Parathyroid adenoma (tissue), 2 donors: Measurements from ENCODE around the gene CSNK2A1.
A peak's percentile ranks its signal among the peaks of the same experiment; 100 is the strongest.

Experiments used
- H2AFZ ChIP-seq: fragments of 300-600 bp; sonication (generic); one replicate; pipeline ENCODE4 v1.7.0; 2017; ENCODE audit warnings: antibody characterized with exemption, mild to moderate bottlenecking
- H3K27ac ChIP-seq: fragments of 300-600 bp; sonication (generic); one replicate; pipeline ENCODE4 v1.7.0; 2017
- H3K27me3 ChIP-seq: fragments of 300-600 bp; sonication (generic); one replicate; pipeline ENCODE4 v1.7.0; 2017; ENCODE audit warnings: low read length; ENCODE audit not compliant: control insufficient read depth, insufficient read depth
- H3K36me3 ChIP-seq: fragments of 300-600 bp; sonication (generic); one replicate; pipeline ENCODE4 v1.7.0; 2017; ENCODE audit warnings: low read length; ENCODE audit not compliant: control insufficient read depth, insufficient read depth
- H3K4me1 ChIP-seq: fragments of 300-600 bp; sonication (generic); one replicate; pipeline ENCODE4 v1.7.0; 2017; ENCODE audit warnings: control low read depth
- H3K4me2 ChIP-seq: fragments of 300-600 bp; sonication (generic); one replicate; pipeline ENCODE4 v1.7.0; 2017; ENCODE audit warnings: low read length
- H3K4me3 ChIP-seq: fragments of 300-600 bp; sonication (generic); one replicate; pipeline ENCODE4 v1.7.0; 2017; ENCODE audit warnings: low read depth, low read length
- H3K79me2 ChIP-seq: fragments of 300-600 bp; sonication (generic); one replicate; pipeline ENCODE4 v1.7.0; 2017; ENCODE audit warnings: control low read depth
- H3K9ac ChIP-seq: fragments of 300-600 bp; sonication (generic); one replicate; pipeline ENCODE4 v1.7.0; 2017; ENCODE audit warnings: mild to moderate bottlenecking
- H3K9me3 ChIP-seq: fragments of 300-600 bp; sonication (generic); one replicate; pipeline ENCODE4 v1.7.0; 2017; ENCODE audit warnings: low read length; ENCODE audit not compliant: control insufficient read depth
- CTCF ChIP-seq: fragments of 300-600 bp; sonication (generic); IDR thresholded peaks from one replicate; pipeline ENCODE4 v1.7.0; 2017; ENCODE audit warnings: antibody characterized with exemption, mild to moderate bottlenecking
- donor health status: primary hyperparathyroidism.

The CSNK2A1 gene

GRCh38 chr20:544153-544725, 649 bp upstream of the CSNK2A1 start:
- no peak for TF ChIP-seq CTCF
- Histone ChIP-seq H3K4me2 (peak overlapping the region; percentile 72), H3K27ac (peak overlapping the region; percentile 97), H3K9me3 (no peaks in the 10 kb centered on the region), H3K27me3 (no peaks in the 10 kb centered on the region), H3K9ac (no peak overlapping the region), H3K4me3 (peak overlapping the region; percentile 87), H2AFZ (peak overlapping the region; percentile 96), H3K79me2 (peaks cover 38% of the 10 kb centered on the region), H3K36me3 (no peaks in the 10 kb centered on the region), H3K4me1 (peaks cover 8% of the 10 kb centered on the region)

- no peaks in the 10 kb centered on the region for H3K36me3 ChIP-seq
These were observed 717 bp downstream of the CSNK2A1 start for GRCh38 chr20:542777-543368.

GRCh38 chr20:540391-541201, 3.0 kb downstream of the CSNK2A1 start:
- H2AFZ ChIP-seq: no peak overlapping the region
- no peak overlapping the region for H3K4me2 ChIP-seq
- H3K4me1 ChIP-seq: peaks cover 20% of the 10 kb centered on the region
- H3K36me3 ChIP-seq: no peaks in the 10 kb centered on the region
- no peak overlapping the region for H3K4me3 ChIP-seq
- no peaks in the 10 kb centered on the region for H3K9me3 ChIP-seq
- H3K27ac ChIP-seq: no peak overlapping the region
- TF ChIP-seq CTCF: no peak
- no peak overlapping the region for H3K9ac ChIP-seq
- peaks cover 62% of the 10 kb centered on the region for H3K79me2 ChIP-seq
- no peaks in the 10 kb centered on the region for H3K27me3 ChIP-seq

More at GRCh38 chr20:542777-543368, 717 bp downstream of the CSNK2A1 start:
- peak overlapping the region; percentile 96 for H2AFZ ChIP-seq
- H3K9ac ChIP-seq: peak overlapping the region; percentile 81
- peak overlapping the region; percentile 97 for H3K27ac ChIP-seq
- no peaks in the 10 kb centered on the region for H3K9me3 ChIP-seq
- TF ChIP-seq CTCF: no peak
- H3K79me2 ChIP-seq: peaks cover 51% of the 10 kb centered on the region
- H3K4me3 ChIP-seq: peak overlapping the region; percentile 87
- no peaks in the 10 kb centered on the region for H3K27me3 ChIP-seq
- H3K4me1 ChIP-seq: peaks cover 8% of the 10 kb centered on the region
- H3K4me2 ChIP-seq: peak overlapping the region; percentile 72

GRCh38 chr20:539848-540247, 3.7 kb downstream of the CSNK2A1 start:
- H3K4me2 ChIP-seq: no peak overlapping the region
- no peak overlapping the region for H3K27ac ChIP-seq
- no peak for TF ChIP-seq CTCF
- no peaks in the 10 kb centered on the region for H3K27me3 ChIP-seq
- no peak overlapping the region for H3K9ac ChIP-seq
- no peaks in the 10 kb centered on the region for H3K9me3 ChIP-seq
- H3K4me3 ChIP-seq: no peak overlapping the region
- H3K79me2 ChIP-seq: peaks cover 65% of the 10 kb centered on the region
- H3K36me3 ChIP-seq: no peaks in the 10 kb centered on the region
- H2AFZ ChIP-seq: no peak overlapping the region
- H3K4me1 ChIP-seq: peaks cover 20% of the 10 kb centered on the region
